Astrocyte of the spinal cord (primary cell): Measurements from ENCODE around the gene NCBP3.
"Not testable (repeated sequence)": the region's sequence is repeated elsewhere in the genome, so short reads cannot be mapped to it uniquely, and the experiment has no call there.

Experiments used
- DNase-seq: peaks from one replicate; pipeline ENCODE4 v3.0.0; 2011; ENCODE audit warnings: low read depth, low spot score
- H3K4me3 ChIP-seq: 2 replicates; pipeline ENCODE4 v1.5.1; 2011; ENCODE audit warnings: low read depth, mild to moderate bottlenecking, low read length, moderate library complexity
- in situ Hi-C: cut with HindIII; loops from 2 replicates; pipeline ENCODE4 v1.10.0; 2017; ENCODE audit warnings: low sequenced_read_pairs
- TF ChIP-seq, protein P1 (sequence below): IDR thresholded peaks from 2 replicates; pipeline ENCODE4 v1.5.1; 2012; ENCODE audit warnings: low read depth, mild to moderate bottlenecking, low read length, inconsistent platforms

The NCBP3 gene

DNA sequence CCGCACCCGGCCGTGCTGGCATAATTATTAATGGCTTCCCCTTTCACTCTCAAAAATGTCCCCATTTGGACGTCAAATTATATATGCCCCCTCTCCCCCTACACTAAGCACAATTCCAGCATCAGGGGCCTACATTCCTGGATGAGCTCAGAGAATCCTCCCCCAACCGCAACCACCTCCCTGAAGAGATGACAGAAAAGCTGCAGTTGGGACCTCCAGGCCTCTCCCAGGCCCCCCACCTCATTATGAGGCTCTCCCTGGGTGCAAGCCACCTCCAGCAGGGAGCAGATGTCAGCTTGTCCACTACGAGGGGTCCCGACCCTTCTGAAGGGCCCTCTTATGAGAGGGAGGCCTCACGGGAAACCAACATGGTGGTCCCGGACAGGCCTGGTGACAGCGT is 18.5 kb upstream of the NCBP3 start:
- no peak for DNase-seq
- TF ChIP-seq, protein P1, sequence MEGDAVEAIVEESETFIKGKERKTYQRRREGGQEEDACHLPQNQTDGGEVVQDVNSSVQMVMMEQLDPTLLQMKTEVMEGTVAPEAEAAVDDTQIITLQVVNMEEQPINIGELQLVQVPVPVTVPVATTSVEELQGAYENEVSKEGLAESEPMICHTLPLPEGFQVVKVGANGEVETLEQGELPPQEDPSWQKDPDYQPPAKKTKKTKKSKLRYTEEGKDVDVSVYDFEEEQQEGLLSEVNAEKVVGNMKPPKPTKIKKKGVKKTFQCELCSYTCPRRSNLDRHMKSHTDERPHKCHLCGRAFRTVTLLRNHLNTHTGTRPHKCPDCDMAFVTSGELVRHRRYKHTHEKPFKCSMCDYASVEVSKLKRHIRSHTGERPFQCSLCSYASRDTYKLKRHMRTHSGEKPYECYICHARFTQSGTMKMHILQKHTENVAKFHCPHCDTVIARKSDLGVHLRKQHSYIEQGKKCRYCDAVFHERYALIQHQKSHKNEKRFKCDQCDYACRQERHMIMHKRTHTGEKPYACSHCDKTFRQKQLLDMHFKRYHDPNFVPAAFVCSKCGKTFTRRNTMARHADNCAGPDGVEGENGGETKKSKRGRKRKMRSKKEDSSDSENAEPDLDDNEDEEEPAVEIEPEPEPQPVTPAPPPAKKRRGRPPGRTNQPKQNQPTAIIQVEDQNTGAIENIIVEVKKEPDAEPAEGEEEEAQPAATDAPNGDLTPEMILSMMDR: no peak

DNA sequence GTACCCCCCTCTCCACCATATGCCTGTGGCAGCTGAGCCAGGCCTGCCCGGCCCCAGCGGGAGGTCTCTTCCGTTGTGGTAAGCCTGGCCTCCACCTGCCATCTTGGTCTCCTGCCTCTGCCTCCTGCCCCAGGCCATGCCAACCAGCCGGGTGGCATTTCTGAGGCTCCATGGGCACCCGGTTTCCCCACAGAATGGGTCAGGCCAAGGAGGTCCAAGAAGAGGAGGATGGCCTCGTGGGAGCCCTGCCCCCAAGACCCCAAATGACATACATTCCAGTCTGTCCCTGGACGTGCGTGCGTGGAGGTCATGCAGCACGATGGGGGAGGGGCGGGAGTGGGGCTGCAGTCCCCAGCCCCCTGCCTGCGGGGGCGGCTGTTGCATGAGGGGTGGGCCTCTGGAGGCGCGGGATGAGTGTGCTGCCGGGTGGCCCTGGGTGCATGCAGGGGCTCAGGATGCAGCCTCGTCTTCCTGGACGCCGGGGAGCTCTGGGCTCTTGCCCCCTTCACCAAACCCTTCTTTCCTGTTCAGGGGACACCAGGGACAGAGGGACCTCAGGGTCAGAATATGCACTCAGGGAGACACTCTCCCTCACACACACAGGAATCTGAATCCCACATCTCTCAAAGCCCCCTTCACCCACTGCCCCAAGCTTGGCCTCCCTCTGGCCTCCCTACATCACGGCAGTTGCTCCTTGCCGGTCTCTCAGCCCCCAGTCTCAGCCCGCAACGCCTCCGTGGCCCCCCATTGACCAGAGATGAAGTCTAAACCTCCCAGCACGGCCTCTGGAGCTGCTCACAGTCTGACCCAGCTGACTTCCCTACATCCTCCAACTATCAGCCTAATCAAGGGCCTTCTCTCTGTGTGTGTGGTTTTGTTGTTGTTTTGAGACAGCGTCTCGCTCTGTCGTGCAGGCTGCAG is 16.0 kb upstream of the NCBP3 start:
- H3K4me3 ChIP-seq: no peak overlapping the region
- no peak for DNase-seq
- TF ChIP-seq, protein P1: no peak
- in situ Hi-C loops: no loop called here

More for the DNA sequence above, 18.5 kb upstream of the NCBP3 start:
- in situ Hi-C loops: no loop called here
- H3K4me3 ChIP-seq: no peak overlapping the region

DNA sequence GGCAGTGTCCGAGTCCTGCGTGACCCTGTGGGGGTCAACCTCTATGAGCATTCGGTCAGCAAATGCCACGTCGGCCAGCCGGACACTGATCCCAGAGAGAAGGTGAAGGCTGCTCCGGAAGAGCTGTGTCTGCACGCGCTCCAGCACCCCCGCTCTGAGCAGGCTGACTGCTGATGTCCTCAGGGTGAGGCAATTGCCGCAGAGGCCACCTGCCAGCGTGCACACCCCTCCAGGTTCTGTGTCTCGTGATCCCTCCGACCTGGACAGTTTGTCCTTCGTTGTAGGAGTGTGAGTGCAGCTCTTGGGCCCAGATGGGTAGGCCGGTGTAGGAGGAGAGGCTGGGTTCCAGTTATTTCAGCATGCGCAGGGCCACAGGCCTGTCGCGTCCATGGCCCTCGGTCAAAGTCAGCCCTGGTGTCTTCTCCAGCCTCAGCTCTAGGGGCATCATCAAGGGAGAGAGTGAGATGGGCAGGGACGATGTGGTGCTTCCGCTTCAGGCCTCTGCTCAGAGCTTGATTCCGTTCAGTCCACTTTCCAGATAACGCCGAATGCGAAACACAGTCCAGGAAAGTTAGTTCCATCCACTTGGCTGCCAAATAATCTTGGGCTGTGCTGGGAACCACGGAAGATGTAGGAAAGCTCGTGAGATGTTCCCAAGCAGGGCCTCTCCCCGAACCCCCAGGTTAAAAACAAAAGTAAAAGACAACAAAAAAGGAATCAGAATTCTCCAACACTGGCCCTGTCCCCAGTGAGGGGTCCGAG is 15.1 kb upstream of the NCBP3 start:
- H3K4me3 ChIP-seq: no peak overlapping the region
- TF ChIP-seq, protein P1: no peak

DNA sequence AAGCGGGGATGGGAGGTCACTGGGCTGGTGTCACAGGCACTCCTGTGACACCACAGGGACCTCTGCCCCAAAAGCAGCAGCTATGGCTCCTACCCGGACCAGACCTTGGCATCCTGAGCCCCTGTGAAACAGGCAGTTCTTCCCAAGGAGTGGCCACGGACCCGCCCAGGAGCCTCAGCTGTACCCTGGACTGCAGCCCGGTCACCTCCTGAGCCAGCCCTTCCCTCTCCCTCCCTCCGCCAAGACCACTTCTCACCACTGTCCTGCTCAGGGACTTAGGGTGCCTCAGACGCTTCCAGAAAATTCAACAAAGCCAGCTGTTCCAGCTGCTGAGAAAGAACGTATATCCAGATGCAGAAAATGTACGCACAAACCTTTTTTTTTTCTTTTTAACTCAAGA is 13.9 kb upstream of the NCBP3 start:
- TF ChIP-seq, protein P1: no peak
- in situ Hi-C loops: no loop called here
- H3K4me3 ChIP-seq: no peak overlapping the region
- DNase-seq: no peak

More for the DNA sequence above, 15.1 kb upstream of the NCBP3 start:
- in situ Hi-C loops: no loop called here
- no peak for DNase-seq

DNA sequence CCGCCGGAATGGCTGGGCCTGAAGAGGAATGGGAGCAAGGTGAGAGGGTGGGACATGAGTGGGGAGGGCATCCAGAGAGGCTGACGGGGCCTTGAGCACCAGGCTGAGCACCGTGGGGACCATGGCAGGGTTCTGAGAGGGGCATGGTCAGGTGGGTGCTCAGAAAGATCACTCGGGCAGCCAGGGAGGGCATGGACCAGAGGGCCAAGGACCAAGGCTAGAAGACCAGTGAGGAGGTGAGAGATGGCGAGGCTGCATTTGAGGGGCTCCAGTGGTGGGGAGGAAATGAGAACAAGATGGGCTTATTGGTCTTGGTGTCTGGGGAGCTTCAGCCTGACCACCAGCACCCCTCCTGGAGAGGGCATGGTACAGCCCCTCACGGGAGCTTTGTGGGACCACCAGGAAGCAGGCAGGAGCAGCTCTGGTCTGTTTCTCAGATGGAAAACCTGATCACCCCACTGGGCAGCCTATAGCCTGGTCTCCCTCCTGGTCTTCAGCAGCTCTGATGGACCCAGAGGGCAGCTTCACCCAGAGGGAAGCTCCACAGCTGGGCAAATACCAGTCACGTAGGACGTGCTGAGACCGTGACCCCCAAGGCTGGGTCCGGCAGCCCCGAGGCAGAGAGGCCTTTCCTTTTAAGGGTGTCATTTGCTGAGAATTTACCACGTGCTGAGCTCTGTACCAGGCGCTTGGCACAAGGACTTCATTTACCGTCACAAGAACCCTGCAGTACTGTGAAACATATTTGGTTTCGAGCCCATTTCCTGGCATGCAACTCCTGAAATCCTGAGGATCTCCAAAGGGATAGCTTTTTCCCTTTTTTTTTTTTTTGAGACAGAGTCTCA is 11.4 kb upstream of the NCBP3 start:
- DNase-seq: no peak
- H3K4me3 ChIP-seq: no peak overlapping the region
- in situ Hi-C loops: no loop called here
- TF ChIP-seq, protein P1: no peak

DNA sequence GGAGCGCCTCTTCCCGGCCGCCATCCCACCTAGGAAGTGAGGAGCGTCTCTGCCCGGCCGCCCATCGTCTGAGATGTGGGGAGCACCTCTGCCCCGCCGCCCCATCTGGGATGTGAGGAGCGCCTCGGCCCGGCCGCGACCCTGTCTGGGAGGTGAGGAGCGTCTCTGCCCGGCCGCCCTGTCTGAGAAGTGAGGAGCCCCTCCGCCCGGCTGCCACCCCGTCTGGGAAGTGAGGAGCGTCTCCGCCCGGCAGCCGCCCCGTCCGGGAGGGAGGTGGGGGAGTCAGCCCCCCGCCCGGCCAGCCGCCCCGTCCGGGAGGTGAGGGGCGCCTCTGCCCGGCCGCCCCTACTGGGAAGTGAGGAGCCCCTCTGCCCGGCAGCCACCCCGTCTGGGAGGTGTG is 8.2 kb upstream of the NCBP3 start:
- DNase-seq, H3K4me3 ChIP-seq, in situ Hi-C loops: not testable (repeated sequence)
